Measurements from ENCODE around the gene ADGRG6.
"Not testable (repeated sequence)": the region's sequence is repeated elsewhere in the genome, so short reads cannot be mapped to it uniquely, and the experiment has no call there.

Gene ADGRG6

DNA sequence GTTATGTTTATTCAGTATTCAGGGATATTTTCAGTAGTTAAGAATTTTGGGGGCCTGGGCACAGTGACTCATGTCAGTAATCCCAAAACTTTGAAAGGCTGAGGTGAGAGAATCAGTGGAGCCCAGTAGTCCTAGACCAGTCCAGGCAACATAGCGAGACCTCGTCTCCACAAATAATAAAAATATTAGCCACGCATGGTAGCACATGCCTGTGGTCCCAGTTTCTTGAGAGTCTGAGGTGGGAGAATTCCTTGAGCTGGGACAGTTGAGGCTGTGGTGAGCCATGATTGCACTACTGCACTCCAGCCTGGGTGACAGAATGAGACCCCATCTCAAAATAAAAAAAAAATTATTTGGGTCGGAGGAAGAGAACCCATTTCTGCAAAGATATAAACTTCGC is 20.3 kb downstream of the ADGRG6 start:
- no peak for DNase-seq (ENCODE audit: low read depth)

DNA sequence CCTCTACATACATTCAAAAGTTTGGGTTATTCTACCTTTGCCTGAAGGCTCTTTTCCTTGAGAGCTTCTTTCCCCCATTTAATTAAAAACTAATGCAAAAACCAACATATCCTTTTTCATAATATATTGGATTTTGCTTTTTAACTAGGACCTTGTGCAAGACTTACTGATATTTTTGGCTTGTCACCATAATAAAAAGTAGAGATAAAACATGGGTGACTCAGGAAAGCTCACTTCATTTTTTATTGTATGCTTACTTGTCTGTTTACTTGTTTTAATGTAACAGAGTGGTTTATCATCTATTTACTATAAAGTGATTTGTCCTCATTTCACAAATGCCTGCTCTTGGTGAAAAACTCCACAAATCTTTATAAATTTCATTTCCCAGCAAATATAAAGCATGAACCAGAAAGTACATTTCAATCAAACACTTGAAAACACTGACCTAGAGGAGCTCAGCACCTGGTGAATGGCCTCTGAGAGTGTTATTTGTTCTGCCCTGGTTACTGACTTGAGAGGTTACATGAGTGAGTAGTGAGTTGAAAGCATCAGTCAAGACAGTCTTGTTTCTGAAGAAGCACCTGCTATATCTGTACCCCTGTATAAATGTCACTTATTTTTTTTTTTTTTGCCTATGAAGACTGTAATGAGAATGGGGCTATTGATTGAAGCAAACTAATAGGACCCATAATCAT is 20.8 kb downstream of the ADGRG6 start:
- DNase-seq (ENCODE audit: low read depth): no peak

DNA sequence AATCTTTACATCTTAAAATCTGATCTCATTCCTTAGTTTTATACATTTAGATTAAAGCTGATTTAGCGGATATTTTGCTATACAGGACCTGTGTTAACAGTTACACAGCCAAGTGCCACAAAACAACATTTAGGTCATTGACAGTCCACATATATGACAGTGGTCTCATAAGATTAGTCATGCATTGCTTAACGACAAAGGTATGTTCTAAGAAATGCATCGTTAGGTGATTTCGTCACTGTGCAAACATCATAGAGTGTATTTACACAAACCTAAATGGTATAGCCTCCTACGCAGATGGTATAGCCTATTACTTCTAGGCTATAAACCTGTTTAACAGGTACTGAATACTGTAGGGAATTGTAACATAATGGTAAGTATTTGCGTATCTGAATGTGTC is 21.6 kb downstream of the ADGRG6 start:
- no peak for DNase-seq (ENCODE audit: low read depth)

DNA sequence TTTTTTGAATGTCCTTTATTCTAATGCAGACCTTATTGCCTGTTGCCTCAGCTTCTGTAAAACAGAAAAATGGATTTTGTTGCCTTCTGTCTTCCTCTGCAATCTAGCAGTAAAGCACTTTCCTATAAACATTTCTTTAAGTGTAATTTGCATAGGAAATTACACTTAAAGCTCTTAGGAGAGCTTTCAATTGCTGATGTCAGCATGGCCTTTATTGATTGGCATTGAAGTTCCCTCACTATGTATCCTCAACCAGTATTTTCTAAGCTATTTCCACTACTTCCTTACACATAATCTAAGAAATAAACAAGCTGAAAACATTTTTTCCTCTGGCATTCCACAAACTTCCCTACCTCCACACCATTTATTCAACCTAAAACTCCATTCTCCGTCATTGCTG is 22.3 kb downstream of the ADGRG6 start:
- DNase-seq (ENCODE audit: low read depth): no peak

DNA sequence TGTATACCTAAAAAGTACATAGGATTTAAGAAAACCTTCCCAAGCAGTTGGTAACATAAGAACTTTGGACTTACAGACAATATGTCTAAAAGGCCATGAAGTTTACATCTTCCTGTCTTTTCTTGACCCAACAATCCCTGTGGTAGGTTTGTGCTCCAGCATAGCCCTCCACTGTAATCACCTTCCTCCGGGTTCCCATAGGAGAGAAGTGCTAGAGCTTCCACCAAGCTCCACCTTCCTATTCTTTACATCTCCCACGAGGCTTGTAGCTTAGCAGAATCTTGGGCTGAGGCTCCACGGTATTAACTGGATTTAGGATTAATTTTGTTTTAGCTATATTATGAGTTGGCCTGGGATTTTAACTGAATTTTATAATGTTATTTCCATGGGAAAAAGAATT is 23.3 kb downstream of the ADGRG6 start:
- no peak for DNase-seq (ENCODE audit: low read depth)

DNA sequence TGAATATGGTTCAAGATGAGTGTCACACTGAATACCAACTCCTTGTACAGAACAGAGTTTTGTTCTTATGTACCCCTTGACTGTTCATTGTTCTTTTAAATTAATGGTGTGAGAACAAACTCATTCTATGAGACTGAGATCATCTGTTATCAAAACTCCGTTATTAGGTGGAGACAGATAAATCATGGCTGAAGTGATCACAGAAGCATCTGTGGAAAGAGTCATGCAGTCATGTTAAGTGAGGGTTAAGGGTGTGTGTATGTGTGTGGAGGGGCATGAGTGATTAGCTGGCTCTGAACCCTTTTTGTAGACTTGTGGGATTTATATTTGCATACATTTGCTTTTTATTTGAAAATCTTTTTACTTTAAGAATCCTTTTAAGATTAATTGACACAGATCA is 24.7 kb downstream of the ADGRG6 start:
- no peak for DNase-seq (ENCODE audit: low read depth)

DNA sequence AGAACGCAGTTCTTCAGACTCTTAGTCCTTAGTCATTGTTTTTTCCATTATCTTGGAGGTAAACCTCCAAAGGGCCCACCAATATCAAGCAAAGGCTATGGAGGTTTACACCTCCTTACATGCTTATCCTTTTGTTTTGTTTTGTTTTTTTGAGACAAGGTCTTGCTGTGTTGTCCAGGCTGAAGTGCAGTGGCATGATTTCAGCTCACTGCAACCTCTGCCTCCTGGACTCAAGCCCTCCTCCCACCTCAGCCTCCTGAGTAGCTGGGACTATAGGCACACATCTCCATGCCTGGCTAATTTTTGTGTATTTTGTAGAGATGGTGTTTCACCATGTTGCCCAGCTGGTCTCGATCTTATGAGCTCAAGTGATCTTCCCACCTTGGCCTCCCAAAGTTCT is 26.3 kb downstream of the ADGRG6 start:
- no peak for DNase-seq (ENCODE audit: low read depth)

DNA sequence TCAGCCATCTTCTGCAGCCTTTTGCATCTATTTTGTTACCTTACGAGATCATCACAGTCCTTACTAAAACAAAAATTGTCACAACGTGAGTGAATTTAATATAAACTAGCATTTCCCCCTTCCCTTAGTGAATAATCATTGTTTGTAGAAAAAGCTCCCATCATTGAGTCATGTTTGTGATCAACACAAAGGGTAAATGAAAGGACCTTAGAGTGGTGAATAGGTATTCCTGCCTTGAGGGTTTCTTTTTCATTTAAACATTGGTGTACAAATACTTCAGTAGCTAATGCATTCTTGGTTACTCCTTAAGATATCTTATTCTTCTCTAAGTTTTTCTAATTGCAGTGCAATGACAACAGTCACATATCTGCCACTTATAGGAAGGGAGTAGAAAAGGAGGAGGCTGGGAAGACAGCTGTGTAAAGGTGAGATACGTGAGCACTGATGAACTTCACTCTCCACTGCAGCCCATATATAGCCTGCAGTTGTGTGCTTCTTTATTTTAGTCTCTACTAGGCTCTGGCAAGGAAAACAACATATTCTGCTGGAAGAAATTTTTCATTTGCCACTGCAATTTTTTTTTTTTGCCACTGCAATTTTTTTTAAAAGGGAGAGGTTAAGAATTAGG is 27.8 kb downstream of the ADGRG6 start:
- DNase-seq (ENCODE audit: low read depth): no peak

DNA sequence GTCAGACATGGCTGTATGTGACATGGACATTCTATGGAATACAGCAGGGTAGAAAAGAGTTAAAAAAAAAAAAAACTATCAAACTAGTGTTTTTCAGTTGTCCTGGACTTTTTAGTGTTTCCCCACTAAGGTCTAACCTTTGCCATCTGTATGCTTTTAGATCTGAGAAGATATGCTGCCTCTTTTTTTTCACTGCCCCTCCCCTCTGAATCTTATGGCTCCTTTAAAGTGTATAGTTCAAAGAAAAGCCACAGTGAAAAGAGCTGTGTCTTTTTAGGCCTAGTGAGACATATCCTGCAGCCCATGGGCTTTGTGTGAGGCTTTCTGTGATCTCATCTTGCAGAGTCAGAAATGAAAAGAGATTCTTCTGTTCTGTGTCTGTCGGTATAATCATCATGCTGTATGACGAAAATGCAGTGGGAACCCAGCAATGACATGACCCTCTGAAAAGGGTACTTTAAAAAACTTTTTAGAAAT is 29.3 kb downstream of the ADGRG6 start:
- DNase-seq (ENCODE audit: low read depth): no peak

DNA sequence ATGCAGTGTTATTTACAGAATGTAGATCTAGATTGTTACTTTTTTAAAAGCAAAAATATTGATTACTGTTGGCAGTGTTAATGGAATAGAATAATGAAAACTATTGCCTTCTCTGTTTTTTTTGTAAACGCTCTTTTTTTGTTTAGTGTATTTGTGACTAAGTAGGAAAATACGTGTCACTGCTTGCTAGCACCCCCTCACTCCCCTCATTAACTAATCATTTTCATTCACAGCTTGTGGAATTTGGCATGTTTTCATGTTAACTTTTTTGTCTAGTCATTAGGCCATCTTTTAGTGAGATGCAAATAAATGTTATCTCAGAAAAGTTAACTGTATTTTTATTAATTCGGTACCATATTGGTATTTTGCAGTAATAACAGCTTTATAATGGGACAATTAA is 29.8 kb downstream of the ADGRG6 start:
- DNase-seq (ENCODE audit: low read depth): no peak

DNA sequence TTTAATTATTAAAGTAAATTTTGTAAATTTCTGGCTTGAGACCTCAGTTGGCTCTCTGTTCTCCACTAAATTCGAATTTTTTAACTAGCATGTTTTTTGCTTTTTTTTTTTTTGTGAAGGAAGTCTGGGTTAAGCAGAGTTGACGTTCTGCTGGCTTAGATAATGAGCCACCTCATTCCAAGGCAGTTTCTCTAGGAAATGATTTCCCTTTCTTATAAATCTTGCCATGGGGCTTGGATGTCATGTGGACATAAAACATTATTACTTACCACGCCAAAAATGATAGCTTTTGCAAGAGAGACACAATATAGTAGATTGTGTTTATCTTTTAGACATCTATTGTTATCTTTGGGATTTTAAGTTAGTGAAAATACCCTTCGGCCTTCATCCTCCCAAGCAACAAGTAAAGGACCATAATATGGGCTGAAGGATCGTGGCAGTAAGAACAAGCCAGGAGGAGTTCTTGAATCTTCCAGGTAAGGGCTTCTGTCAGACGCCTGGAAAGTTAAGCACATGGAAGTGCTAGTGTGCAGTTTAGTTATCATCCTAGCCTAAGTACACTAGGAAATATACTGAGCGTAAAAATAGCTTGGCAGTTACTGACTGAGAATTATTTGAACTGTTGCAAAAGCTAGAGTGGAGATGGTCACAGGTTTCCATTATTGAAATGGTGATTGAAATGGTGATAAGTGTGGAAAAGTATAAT is 30.7 kb downstream of the ADGRG6 start:
- no peak for DNase-seq (ENCODE audit: low read depth)

DNA sequence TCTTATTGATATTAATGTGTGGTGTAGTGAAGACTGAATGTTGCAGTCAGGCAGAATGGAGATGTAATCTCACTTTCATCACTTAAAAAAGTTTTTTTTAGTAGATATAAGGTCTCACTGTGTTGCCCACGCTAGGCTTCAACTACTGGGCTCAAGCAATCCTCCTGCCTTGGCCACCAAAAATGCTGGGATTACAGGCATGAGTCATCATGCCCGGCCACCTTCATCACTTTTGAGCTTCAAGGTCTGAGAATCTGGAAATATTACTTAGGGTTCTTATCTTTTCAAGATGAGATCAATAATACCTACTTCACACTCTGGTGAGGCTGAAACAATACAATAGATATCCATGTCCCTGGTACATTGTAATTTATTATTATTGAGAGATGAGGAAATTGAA is 31.6 kb downstream of the ADGRG6 start:
- DNase-seq (ENCODE audit: low read depth): no peak

DNA sequence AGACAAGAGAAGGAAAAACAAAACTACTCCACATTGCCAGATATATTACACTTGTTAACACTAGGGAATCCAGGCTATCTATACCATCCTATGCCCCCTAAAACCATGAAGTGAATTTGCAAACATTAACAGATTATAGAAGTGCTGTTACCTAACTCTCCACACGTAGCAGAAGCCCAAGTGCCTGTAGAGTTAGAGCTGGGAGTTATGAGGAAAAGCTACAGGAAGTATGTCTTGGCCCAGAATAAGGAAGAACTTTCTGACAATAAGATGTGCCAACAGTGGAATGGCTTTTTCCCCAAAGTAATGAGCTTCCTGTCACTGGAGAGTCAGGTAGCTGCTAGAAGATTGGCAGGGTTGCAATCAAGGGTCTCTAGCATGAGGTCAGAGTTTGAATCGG is 32.5 kb downstream of the ADGRG6 start:
- no peak for DNase-seq (ENCODE audit: low read depth)

DNA sequence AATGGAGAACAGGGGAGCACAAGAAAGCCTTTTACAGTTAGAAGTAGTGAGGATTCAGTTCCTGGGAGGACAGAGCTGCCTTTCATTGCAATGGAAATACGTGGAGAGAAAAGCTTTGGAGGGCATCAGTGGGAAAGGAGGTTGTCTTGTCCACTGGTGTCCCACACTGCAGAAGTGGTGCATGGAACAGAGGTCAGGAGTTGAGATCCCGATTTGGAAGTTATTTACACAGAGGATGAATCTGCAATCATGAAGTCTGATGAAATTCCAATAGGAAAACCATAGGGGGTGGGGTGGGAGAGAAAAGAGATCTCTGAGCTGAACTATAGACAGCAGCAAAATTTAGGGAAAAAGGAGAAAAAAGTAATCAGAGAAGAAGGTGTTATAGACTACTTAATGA is 33.6 kb downstream of the ADGRG6 start:
- no peak for DNase-seq (ENCODE audit: low read depth)

DNA sequence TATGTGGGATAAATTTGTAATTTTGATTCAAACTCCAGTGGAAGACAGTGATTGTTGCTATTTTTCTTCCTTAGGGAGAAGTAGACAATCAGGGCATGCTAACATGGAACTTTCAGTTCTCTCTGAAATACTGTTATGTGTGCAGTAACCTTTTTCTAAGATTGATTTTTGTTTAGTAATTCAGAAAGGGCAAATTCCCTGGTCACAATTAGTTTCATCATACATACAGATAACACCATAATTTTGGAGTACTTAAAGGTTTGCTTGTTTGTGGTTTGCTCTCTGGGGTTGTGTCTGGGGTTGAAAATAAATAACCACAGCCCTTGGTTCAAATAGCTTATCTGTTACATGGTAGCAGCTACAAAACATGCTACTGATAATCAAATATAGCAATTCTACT is 34.4 kb downstream of the ADGRG6 start:
- DNase-seq (ENCODE audit: low read depth): no peak

DNA sequence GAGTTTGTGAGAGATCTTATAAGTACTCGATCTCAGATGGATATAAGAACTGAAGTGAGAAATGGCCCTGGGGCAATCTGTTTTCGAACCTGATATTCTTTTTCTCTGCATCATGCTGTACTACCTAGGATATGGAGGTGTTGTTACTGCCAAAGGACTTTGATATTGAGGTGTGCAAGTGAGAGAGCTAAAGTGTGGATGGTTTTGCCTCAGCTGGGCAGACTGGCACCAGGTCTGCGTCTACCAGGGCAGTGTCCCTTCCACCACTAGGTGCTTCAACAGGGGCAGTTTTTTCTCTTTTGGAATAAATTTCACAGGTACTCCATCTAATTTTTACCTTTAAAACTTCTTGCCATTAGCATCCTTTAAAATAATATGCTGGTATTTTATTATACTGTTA is 35.0 kb downstream of the ADGRG6 start:
- DNase-seq (ENCODE audit: low read depth): no peak

DNA sequence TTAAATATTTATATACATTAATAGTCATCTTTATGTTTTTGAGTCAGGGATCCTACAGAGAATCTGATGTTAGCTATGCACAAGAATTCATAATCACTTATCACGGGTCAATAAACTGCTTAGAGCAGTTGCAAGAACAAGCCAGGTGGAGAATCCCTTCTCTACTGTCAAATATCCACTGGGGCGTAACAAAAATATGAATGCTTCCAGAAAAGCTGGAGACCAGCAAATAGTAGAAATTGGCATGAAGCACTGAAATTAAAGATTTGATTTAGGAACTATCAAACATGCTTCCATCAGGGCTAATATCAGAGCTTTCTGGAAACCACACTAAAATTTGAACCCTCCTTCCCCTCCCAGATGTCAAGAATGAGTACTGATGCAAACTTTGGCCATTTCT is 37.3 kb downstream of the ADGRG6 start:
- no peak for DNase-seq (ENCODE audit: low read depth)

DNA sequence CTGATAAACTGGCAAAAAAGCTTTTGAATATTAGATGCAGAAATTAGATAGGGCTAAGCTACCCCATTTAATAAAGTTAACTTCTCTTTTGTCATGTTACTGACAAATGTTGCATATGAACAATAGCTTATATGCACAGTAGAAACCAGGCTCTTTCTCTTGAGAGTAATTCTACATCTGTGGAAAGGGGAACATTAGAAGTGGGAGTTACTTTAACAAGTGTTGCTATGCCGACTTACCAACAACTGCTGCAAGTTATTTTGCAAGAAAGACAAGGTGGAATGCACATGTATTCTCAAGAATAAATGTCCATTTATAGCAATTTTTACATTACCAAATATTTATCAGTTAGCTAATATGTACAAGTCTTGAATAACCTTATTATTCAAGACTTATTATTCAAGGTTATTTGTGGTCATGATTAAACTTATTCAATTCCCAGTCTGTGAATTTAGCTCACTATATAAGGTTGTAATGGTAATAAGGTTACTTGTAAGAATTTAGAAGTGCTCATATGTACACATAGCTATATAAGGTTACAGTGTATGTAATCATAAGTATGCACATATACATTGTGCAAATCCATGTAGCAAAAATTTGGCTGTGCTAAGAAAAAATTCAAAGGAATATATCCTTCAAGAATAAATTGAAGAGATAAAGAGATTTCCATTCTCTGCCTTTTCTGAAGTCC is 38.3 kb downstream of the ADGRG6 start:
- DNase-seq (ENCODE audit: low read depth): no peak

DNA sequence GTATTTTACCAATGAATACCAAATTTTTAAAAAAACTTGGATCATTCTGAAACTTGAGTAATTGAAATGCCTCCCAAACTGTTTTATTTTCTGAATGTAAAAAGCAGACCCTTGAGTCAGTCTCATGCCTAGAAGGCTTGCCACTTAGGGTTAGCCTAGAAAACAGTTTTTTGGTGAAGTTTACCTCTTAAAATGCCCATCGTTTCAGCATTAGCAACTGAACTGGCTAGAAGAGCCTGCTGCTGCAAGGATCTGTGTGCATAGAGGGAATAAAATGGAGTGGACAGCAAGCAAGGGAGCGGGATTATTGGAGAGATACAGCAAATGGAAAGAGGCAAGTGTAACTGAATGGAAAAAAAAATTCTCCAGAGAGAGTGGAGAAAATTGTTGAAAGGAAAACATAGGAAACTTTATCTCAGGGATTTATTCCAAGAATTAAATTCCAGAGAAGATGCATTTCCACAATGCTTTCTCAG is 40.1 kb downstream of the ADGRG6 start:
- DNase-seq (ENCODE audit: low read depth): no peak

DNA sequence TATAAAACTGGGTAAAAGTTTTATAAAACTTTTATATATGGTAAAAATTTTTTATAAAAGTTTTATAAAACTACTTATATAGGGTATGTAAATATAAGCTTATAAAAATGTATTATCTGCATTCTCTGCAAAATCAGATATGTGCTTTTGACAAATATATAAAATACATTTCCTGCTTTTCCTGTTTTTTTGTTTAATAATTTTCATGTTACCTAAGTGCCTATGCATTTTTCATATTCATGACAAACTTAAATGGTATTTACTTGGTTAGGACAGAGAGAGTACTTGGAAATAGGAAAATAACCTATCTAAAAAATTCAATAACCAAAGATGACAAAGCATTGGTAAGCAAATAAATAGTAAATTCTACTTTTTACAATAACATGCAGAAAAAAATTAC is 41.2 kb downstream of the ADGRG6 start:
- no peak for DNase-seq (ENCODE audit: low read depth)

DNA sequence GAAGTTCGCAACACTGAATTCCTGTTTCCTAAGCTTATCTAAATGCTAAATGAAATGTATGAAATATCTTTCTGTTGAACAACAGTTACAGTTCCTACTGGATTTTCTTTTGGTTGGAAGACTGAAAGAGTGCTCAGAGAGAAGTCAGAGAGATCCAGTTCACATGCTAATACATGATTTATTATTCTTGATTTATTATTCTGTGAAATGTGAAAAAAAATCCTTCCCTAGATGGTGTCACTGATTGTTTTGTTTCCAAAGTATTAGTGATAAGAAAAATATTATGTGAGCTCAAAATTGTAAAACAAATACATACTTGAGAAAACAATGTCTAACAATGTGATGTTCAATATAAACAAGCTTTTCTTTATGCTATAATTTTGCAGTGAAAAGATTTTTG is 42.1 kb downstream of the ADGRG6 start:
- DNase-seq (ENCODE audit: low read depth): no peak

DNA sequence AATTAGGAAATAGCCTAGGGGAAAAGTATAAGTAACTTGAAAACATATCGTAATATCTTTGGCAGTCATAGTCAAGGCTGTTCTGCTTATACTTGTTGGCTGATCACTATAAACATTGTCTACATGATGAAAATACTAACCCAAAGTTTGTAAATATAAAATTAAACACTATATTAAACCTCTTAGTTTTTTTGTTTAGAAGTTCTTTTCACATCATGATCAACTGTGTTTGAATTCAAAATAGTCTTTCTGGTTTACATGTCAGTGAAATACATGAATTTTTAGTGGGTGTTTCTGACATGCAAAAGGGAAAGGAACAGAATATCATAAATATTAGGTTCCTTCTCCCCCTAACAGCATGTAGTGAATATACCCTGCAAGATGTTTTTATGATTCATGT is 43.5 kb downstream of the ADGRG6 start:
- DNase-seq (ENCODE audit: low read depth): no peak

DNA sequence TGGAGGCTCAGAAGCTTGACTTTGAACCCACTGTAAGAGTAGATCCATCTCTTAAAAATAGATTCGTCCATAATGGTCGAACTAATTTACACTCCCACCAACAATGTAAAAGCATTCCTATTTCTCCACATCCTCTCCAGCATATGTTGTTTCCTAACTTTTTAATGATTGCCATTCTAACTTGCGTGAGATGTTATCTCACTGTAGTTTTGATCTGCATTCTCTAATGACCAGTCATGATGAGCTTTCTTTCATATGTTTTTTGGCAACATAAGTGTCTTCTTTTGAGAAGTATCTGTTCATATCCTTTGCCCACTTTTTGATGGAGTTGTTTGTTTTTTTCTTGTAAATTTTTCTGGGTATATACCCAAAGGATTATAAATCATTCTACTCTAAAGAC is 44.4 kb downstream of the ADGRG6 start:
- not testable (repeated sequence) for DNase-seq (ENCODE audit: low read depth)
